GM21390 (cell line): ENCODE results near the gene TOR1AIP1.
A peak's percentile ranks its signal among the peaks of the same experiment; 100 is the strongest.
"Not testable (repeated sequence)": the region's sequence is repeated elsewhere in the genome, so short reads cannot be mapped to it uniquely, and the experiment has no call there.

Source experiments
- ATAC-seq: cut with Tn5 transposase; IDR thresholded peaks from one replicate; pipeline ENCODE4 v1.9.1; 2021; ENCODE audit not compliant: unreplicated experiment

TOR1AIP1 gene

GRCh38 chr1:179882253-179883039, at the start of gene TOR1AIP1:
TOR1AIP1 (plus strand) TSS chr1:179882285; CDS start chr1:179882503, 218 bp downstream.
- peak; percentile 72 for ATAC-seq

- ATAC-seq: not testable (repeated sequence)
Observed at GRCh38 chr1:179836686-179837445, 45.2 kb upstream of the TOR1AIP1 start.

- no peak for ATAC-seq
Observed at GRCh38 chr1:179840107-179840506, 42.0 kb upstream of the TOR1AIP1 start.

- no peak for ATAC-seq
Observed at GRCh38 chr1:179848233-179848632, 33.9 kb upstream of the TOR1AIP1 start.

GRCh38 chr1:179853102-179853501, 29.0 kb upstream of the TOR1AIP1 start:
- ATAC-seq: no peak

- ATAC-seq: not testable (repeated sequence)
Observed at GRCh38 chr1:179855831-179856230, 26.3 kb upstream of the TOR1AIP1 start.

GRCh38 chr1:179856296-179856695, 25.8 kb upstream of the TOR1AIP1 start:
- ATAC-seq: no peak

GRCh38 chr1:179857009-179857408, 25.1 kb upstream of the TOR1AIP1 start:
- ATAC-seq: no peak

GRCh38 chr1:179860652-179861051, 21.4 kb upstream of the TOR1AIP1 start:
- no peak for ATAC-seq

GRCh38 chr1:179865377-179865776, 16.7 kb upstream of the TOR1AIP1 start:
- ATAC-seq: no peak

GRCh38 chr1:179866616-179867015, 15.5 kb upstream of the TOR1AIP1 start:
- no peak for ATAC-seq

GRCh38 chr1:179867493-179868330, 14.4 kb upstream of the TOR1AIP1 start:
- ATAC-seq: peak; percentile 80

GRCh38 chr1:179870870-179871269, 11.2 kb upstream of the TOR1AIP1 start:
- no peak for ATAC-seq

GRCh38 chr1:179871940-179872339, 10.1 kb upstream of the TOR1AIP1 start:
- no peak for ATAC-seq

GRCh38 chr1:179872558-179872957, 9.5 kb upstream of the TOR1AIP1 start:
- no peak for ATAC-seq

GRCh38 chr1:179873438-179873851, 8.6 kb upstream of the TOR1AIP1 start:
- no peak for ATAC-seq

GRCh38 chr1:179875596-179876299, 6.3 kb upstream of the TOR1AIP1 start:
- no peak for ATAC-seq

- no peak for ATAC-seq
Observed at GRCh38 chr1:179876300-179876715, 5.8 kb upstream of the TOR1AIP1 start.

GRCh38 chr1:179877586-179878265, 4.4 kb upstream of the TOR1AIP1 start, which contains the start of gene TOR1AIP2:
TOR1AIP2 (minus strand) TSS chr1:179877803; CDS start chr1:179852665, 25,138 bp downstream.
- peak; percentile 57 for ATAC-seq

GRCh38 chr1:179879797-179880196, 2.3 kb upstream of the TOR1AIP1 start:
- no peak for ATAC-seq
